SK-N-MC (cell line): ENCODE measurements around the gene DGKB.

ENCODE experiments used
- EZH2 ChIP-seq: fragments of 200-600 bp; sonication (generic); IDR thresholded peaks from one replicate; pipeline ENCODE4 v1.6.1; 2017; ENCODE audit warnings: antibody characterized with exemption
- POLR2AphosphoS5 ChIP-seq: IDR thresholded peaks from 2 replicates; pipeline ENCODE4 v1.6.1; 2012; ENCODE audit warnings: mild to moderate bottlenecking, low read depth, low read length, borderline replicate concordance

GRCh38 chr7:14842523-14842922 lies 60.0 kb downstream of the DGKB start:
- no peak for TF ChIP-seq POLR2AphosphoS5
- TF ChIP-seq EZH2 = no peak
